HEK293T (cell line): ENCODE measurements around the gene LYSMD2.

ENCODE experiments used
- BHLHE40 ChIP-seq: fragments of 450-650 bp; IDR thresholded peaks from 2 replicates; pipeline ENCODE4 v1.6.1; 2016; ENCODE audit warnings: mild to moderate bottlenecking, moderate library complexity, borderline replicate concordance
- CTBP1 ChIP-seq: fragments of 450-650 bp; IDR thresholded peaks from 2 replicates; pipeline ENCODE4 v1.6.1; 2016; ENCODE audit warnings: borderline replicate concordance
- ELF4 ChIP-seq: fragments of 450-650 bp; IDR thresholded peaks from 2 replicates; pipeline ENCODE4 v1.6.1; 2017; ENCODE audit warnings: antibody characterized with exemption
- FOXA1 ChIP-seq: fragments of 450-650 bp; IDR thresholded peaks from 2 replicates; pipeline ENCODE4 v1.6.1; 2016; ENCODE audit warnings: mild to moderate bottlenecking
- FOXK2 ChIP-seq: fragments of 450-650 bp; IDR thresholded peaks from 2 replicates; pipeline ENCODE4 v1.6.1; 2016; ENCODE audit warnings: mild to moderate bottlenecking
- FOXM1 ChIP-seq: fragments of 450-650 bp; IDR thresholded peaks from 2 replicates; pipeline ENCODE4 v1.6.1; 2017; ENCODE audit warnings: mild to moderate bottlenecking, borderline replicate concordance
- L3MBTL2 ChIP-seq: fragments of 450-650 bp; conservative IDR thresholded peaks from 2 replicates; pipeline ENCODE4 v1.6.1; 2016; ENCODE audit warnings: mild to moderate bottlenecking
- LEF1 ChIP-seq: fragments of 450-650 bp; IDR thresholded peaks from 2 replicates; pipeline ENCODE4 v1.6.1; 2017; ENCODE audit warnings: mild to moderate bottlenecking, borderline replicate concordance
- NFRKB ChIP-seq: fragments of 450-650 bp; IDR thresholded peaks from 2 replicates; pipeline ENCODE4 v1.6.1; 2016; ENCODE audit warnings: mild to moderate bottlenecking, moderate library complexity
- PKNOX1 ChIP-seq: fragments of 450-650 bp; IDR thresholded peaks from 2 replicates; pipeline ENCODE4 v1.6.1; 2016
- SP1 ChIP-seq: fragments of 450-650 bp; IDR thresholded peaks from 2 replicates; pipeline ENCODE4 v1.6.1; 2017
- SUZ12 ChIP-seq: fragments of 450-650 bp; IDR thresholded peaks from 2 replicates; pipeline ENCODE4 v1.6.1; 2016; ENCODE audit warnings: mild to moderate bottlenecking
- TARDBP ChIP-seq: fragments of 450-650 bp; IDR thresholded peaks from 2 replicates; pipeline ENCODE4 v1.6.1; 2016
- ZNF384 ChIP-seq: fragments of 450-650 bp; IDR thresholded peaks from 2 replicates; pipeline ENCODE4 v1.6.1; 2016

GRCh38 chr15:51749307-51749706, 11.9 kb upstream of the LYSMD2 start:
- TF ChIP-seq SP1, result no peak
- no peak for TF ChIP-seq CTBP1
- TF ChIP-seq ZNF384, result no peak
- TF ChIP-seq FOXK2, result no peak
- no peak for TF ChIP-seq SUZ12
- TF ChIP-seq LEF1, result no peak
- TF ChIP-seq L3MBTL2, result no peak
- TF ChIP-seq FOXM1, result no peak
- TF ChIP-seq ELF4, result no peak
- no peak for TF ChIP-seq NFRKB
- no peak for TF ChIP-seq BHLHE40
- TF ChIP-seq PKNOX1, result no peak
- no peak for TF ChIP-seq FOXA1
- TF ChIP-seq TARDBP, result no peak
